GM12801 (cell line): ENCODE results near the gene DNAH5.

ENCODE experiments used
- TF ChIP-seq, protein P1 (sequence below): IDR thresholded peaks from one replicate; pipeline ENCODE4 v1.5.1; 2011; ENCODE audit warnings: control low read depth; ENCODE audit not compliant: insufficient read length; ENCODE audit errors: extremely low read depth

DNAH5 gene

DNA sequence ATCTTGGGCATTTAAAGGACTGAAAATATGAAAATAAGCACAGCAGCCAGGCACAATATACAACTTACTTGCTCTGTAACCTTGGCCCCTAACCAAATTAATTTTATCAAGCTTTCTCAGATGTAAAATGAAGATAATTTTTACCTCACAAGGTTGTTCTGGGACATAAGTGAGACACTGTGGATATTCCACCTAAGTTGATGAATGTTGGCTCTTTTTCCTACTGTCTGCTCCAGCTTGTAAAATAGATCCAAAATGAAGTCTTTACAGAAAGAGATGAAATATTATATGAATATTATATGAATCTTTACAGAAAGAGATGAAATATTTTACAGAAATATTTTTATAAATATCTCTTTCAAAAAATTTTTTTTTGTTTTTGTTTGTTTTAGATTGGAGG, 270.1 kb downstream of the DNAH5 start:
- TF ChIP-seq, protein P1, sequence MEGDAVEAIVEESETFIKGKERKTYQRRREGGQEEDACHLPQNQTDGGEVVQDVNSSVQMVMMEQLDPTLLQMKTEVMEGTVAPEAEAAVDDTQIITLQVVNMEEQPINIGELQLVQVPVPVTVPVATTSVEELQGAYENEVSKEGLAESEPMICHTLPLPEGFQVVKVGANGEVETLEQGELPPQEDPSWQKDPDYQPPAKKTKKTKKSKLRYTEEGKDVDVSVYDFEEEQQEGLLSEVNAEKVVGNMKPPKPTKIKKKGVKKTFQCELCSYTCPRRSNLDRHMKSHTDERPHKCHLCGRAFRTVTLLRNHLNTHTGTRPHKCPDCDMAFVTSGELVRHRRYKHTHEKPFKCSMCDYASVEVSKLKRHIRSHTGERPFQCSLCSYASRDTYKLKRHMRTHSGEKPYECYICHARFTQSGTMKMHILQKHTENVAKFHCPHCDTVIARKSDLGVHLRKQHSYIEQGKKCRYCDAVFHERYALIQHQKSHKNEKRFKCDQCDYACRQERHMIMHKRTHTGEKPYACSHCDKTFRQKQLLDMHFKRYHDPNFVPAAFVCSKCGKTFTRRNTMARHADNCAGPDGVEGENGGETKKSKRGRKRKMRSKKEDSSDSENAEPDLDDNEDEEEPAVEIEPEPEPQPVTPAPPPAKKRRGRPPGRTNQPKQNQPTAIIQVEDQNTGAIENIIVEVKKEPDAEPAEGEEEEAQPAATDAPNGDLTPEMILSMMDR = no peak

DNA sequence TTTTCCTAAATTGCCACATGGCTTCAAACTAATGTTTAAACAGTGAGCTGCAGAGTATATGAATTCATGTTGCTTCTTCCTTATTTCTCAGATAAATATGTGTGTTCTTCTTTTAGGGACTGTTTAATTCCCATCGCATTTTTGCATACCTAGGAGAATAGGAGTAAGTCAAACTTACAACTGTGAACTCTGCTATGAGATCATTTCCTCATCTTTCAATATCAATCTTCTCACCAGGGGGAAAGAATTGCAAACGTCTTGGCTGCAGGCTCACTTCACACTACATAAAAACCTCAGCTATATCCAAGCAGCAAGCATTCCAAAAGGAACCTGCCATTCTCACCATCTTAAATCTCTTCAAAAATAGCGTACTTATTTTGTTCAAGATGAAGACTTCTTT, 271.0 kb downstream of the DNAH5 start:
- TF ChIP-seq, protein P1 = no peak

DNA sequence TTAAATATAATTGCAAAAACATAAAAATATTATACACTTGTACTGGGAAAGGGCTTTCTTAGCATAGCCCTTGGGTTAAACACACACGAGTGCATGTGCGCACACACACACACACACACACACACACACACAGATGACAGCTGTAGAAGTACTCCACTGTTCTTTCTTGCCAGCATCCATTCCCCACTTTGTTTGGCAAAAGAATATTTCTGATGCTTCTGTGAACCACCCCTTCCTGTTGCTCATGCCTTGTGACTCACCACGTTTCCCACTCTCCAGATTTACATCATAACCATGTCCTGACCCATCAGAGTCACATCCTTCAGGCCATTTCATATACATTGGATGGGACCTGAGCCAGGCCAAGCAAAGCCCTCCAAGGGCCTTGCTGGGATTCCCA, 280.1 kb downstream of the DNAH5 start:
- TF ChIP-seq, protein P1 = no peak

DNA sequence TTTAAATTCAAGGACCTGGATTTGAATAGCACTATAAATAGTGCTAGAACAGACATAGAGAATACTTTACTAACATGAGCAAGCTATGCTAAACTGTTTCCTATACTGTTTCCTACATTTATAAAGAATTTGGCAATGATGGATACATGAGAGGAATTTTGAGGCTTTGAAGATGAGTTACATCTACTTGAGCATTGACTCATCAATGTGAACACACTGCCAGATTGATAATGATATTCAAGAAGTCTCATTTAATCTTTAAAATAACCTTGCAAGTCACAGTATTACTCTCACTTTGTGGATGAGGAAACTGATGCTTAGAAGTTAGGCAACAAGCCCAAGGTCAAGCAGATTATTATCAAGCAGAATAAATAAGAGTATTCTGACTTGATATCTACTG, 281.9 kb downstream of the DNAH5 start:
- TF ChIP-seq, protein P1 = no peak

DNA sequence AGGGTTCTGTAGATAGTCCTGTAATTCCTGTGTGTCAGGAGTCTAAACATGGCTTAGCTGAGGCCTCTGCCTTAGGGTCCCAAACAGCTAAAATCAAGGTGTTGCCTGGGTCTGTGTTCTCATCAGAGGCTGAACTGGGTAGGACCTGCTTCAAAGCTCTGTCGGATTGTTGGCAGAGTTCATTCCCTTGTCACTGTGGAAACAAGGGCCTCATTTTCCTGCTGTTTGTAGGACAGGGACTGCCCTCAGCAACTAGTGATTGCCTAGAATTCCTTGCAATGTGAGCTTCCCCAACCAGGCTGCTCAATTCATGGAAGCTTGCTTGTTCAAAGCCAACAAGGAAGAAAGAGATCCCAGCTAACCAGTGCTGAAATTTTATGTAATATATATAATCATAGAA, 283.2 kb downstream of the DNAH5 start:
- TF ChIP-seq, protein P1 = no peak

DNA sequence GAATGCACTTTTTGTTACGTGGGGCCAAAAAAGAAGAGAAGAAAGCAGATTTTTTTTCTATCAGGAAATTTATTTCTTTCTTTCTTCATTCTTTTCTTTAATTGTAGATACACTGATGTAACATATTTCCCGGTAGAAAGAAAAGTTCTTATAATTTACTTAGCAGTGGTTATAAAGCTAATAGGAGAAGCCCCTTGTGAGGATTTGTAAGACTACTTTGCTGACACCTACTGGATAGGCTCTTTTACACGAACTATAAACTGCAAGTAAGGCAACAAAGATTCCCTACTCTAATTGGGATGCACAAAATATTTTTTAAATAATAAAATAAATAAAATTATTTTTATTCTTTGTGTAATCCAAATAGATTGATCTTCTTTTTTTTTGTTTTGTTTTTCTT, 284.4 kb downstream of the DNAH5 start:
- TF ChIP-seq, protein P1 = no peak

DNA sequence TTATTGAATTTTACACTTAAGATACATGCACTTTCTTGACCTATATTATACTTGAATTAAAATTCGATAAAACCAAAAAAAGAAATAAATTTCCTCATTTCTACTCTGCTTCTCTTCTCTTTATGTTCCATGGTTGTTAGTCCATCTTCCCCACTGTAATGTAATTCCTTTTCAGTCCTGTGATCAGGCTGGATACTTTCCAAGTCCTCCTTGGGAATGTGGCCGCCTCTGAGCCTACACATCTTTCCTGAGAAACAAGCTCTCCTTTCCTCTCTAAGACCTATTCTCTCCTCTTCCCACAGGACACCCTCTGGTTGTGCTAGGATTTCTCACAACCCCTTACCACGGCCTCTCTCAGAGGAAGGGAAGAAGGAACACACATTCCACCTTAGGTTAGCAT, 285.1 kb downstream of the DNAH5 start:
- TF ChIP-seq, protein P1 = no peak

DNA sequence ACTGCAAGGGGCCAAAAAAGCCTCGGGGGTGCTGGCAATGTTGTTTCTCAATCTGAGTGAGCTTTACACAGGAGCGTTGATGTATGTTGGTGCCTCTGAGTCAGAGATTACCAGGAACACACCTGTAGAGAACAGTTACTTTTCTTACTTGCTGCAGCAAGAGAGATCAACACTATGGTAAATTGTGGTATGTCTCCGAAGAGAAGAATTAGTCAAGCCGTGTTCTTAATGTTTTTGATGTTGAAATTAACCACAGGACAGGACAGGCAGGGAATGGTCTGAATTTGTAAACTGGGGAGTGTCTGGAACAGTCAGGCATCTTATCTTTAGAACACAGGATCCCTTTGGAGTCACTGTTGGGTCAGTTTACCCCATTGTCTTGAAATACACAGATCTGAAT, 285.7 kb downstream of the DNAH5 start:
- TF ChIP-seq, protein P1 = no peak
